HG02973 (cell line): ENCODE data around the gene KLF8.

Experiments used
- ATAC-seq: cut with Tn5 transposase; IDR thresholded peaks from one replicate; pipeline ENCODE4 v1.9.1; 2021; ENCODE audit warnings: moderate library complexity; ENCODE audit not compliant: unreplicated experiment

The KLF8 gene

GRCh38 chrX:56308726-56309125 lies 76.6 kb downstream of the KLF8 start:
- no peak for ATAC-seq

GRCh38 chrX:56309881-56310280 lies 77.7 kb downstream of the KLF8 start:
- no peak for ATAC-seq

- no peak for ATAC-seq
Observed at GRCh38 chrX:56310581-56310980, 78.4 kb downstream of the KLF8 start.

- ATAC-seq = no peak
Observed at GRCh38 chrX:56313308-56313707, 81.2 kb downstream of the KLF8 start.

GRCh38 chrX:56314334-56314733 lies 82.2 kb downstream of the KLF8 start:
- no peak for ATAC-seq

- no peak for ATAC-seq
Observed at GRCh38 chrX:56318076-56318475, 85.9 kb downstream of the KLF8 start.

GRCh38 chrX:56319165-56319564 lies 87.0 kb downstream of the KLF8 start:
- no peak for ATAC-seq
